Measurements from ENCODE around the gene FAM120A.

Gene FAM120A

GRCh38 chr9:93578844-93579243 is 127.4 kb downstream of the FAM120A start:
- no peak for DNase-seq (ENCODE audit: low read depth in 2 of 2)

GRCh38 chr9:93579711-93580516 is 128.4 kb downstream of the FAM120A start:
- no peak for DNase-seq (ENCODE audit: low read depth in 2 of 2)

GRCh38 chr9:93580654-93581380 is 129.3 kb downstream of the FAM120A start:
- DNase-seq (ENCODE audit: low read depth in 2 of 2) = no peak

GRCh38 chr9:93582115-93582514 is 130.6 kb downstream of the FAM120A start:
- no peak for DNase-seq (ENCODE audit: low read depth in 2 of 2)

- DNase-seq (ENCODE audit: low read depth in 2 of 2) = no peak
These were observed 131.1 kb downstream of the FAM120A start for GRCh38 chr9:93582550-93582949.

DNA sequence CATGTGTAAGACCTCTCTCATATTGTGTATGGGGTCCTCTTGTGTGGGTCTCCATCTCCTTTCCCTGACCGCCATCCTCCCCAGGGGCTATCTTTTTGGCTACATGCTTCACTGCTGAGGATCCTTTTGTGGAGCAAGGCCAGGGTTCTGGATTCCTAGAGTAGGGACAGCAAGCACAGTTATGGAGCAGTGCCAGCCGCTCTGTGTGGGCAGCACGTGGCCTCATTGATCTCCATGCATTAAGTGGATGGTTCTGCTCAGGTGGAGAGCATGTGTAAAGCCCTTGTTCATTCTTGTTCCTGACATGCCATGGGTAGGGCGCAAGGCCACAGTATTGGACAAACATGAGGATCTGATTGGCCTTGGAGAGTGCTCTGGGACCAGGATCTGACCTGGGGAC is 133.8 kb downstream of the FAM120A start:
- no peak for DNase-seq (ENCODE audit: low read depth in 2 of 2)

DNA sequence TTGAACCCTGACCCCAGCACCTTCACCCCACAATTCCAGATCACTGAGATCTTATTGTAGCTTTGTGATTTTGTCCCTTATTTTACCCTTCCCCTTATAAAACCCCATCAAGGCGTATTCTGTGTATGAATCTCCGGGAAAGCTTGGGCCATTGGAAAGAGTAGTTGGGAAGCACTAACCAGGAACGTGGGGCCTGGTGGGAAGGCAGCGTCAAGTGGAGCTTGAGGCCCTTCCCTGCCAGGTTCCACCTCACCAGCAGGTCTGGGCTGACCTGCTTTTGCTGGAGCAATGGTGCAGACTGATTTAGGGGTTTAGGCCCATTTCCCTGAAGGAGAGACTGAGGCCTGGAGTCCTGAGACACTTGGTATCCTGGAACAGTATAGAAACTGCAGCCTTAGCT is 134.2 kb downstream of the FAM120A start:
- no peak for DNase-seq (ENCODE audit: low read depth in 2 of 2)

DNA sequence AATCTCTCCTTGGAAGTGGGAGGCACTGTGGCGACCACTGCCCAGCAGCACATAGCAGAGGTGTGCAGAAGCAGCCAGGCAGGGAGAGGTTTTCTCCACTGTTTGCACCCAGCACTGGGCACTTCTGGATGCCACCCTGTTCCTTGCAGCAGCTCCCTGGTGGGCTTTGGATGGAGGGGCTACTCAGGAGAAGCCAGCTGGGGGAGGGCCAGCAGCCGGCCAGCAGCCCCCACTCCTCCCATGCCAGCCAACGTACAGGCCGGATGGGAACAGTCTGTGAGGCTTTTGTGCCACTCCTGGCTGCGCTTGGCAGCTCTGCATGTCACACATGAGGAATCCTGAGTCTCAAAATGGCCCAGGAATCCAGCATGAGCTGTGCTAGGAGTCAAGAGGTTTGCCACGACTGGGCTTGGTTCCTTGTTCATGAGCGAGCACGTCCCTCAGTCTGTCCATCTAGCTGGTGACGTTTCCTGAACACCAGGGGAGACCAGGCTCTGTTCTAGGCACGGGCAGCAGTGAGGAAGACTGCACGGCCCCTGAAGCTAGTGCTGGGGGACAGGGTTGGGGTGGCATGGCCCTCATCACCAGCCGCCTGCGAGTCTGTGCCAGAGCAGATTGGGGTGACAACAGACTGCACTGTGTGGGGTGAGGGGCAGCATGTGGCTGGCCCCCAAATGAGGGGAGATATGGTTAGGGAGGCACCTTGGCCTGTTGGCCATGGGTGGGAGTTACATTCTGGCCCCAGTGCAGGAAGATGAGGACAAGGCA is 135.0 kb downstream of the FAM120A start:
- no peak for DNase-seq (ENCODE audit: low read depth in 2 of 2)

DNA sequence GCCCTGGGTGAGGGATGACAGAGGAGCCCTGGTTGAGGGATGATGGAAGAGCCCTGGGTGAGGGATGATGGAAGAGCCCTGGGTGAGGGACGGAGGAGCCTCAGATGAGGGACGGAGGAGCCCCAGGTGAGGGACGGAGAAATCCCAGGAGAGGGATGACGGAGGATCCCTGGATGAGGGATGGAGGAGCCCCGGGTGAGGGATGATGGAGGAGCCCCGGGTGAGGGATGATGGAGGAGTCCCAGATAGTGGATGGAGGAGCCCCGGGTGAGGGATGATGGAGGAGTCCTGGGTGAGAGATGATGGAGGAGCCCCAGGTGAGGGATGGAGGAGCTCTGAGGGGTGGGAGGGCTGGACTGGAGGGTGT is 135.8 kb downstream of the FAM120A start:
- DNase-seq (ENCODE audit: low read depth in 2 of 2) = no peak

DNA sequence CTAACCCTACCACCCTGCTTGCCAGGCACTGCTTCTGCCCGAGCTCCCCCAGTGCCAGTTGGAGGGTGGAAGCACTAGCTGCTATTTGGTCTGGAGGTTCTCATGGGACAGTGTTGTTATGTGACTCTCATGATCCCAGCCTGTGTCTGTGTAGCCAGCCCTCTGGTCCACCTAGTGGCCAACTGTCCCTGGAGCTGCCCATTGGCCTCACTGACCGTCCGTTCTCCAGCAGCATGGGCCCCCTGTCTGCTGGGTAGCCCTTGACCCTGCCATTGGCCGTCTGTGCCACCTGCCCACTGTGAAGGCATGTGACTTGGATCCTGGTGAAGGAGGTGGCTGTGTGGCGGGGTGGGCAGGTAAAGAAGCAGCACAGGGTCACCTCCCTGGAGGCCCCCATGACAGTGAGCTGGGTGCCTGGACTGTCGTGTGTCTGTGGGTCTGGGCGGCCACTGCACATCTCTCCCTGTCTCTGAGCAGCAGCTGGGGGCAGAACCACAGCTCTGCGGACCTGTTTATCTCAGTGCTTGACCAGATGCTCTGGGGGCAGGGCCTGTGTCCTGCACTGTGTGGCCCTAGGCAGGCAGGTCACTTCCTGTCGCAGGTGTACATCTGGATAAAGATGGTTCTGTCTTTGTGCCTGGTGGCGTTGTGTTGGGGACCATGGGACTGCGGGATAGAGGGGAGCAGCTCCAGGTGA is 136.3 kb downstream of the FAM120A start:
- no peak for DNase-seq (ENCODE audit: low read depth in 2 of 2)

DNA sequence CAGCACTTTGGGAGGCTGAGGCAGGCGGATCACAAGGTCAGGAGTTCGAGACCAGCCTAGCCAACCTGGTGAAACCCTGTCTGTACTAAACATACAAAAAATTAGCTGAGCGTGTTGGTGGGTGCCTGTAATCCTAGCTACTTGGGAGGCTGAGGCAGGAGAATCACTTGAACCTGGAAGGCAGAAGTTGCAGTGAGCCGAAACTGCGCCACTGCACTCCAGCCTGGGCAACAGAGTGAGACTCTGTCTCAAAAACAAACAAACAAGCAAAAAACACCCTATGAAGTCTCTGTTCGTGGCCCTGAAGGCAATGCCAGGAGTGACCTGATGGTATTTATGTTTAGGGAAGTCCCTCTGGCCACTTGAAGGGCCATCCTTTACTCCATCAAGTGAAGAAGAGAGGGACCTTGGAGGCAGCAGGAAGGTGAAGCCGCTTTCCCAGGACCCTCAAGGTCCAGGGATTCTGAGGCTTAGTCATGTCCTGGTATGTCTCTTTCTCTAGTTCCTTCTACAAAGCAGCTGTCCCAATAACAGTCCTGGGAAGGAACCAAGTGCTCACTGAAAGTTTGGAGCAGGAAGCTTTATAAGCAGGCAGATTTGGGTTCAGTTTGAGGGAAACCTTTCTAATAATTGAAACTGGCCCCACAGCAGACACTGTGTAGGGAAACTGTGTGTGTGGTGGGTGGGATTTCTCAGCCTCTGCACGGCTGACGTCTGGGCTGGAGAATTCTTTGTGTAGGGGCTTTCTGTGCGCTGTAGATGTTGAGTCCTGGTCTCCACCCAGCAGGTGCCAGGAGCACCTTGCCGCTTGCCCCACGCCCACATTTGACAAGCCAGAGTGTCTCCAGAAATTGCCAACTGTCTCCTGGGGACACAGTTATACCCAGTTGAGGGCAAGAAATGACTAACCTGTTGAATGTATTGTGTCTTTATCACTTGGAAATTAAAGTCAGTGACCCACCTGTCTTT is 137.4 kb downstream of the FAM120A start:
- no peak for DNase-seq (ENCODE audit: low read depth in 2 of 2)

DNA sequence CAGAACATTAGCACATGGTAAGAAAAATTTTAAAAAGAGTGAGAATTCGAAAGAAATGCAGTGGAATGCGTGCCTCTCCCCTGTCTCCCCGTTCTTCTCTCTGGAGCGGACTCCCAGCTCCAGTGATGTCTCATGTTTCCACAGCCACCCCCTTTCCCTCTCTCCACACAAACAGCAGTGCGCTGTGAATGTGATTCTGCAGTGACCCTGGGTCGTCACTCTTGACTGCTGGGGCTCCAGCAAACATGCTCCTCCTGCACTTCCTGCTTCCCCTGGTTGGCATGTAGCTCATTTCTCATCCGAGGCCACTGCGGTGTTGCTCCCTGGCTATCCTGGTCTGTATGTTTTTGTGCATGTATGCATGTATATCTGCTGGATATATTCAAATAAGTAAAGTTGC is 138.2 kb downstream of the FAM120A start:
- DNase-seq (ENCODE audit: low read depth in 2 of 2) = no peak

DNA sequence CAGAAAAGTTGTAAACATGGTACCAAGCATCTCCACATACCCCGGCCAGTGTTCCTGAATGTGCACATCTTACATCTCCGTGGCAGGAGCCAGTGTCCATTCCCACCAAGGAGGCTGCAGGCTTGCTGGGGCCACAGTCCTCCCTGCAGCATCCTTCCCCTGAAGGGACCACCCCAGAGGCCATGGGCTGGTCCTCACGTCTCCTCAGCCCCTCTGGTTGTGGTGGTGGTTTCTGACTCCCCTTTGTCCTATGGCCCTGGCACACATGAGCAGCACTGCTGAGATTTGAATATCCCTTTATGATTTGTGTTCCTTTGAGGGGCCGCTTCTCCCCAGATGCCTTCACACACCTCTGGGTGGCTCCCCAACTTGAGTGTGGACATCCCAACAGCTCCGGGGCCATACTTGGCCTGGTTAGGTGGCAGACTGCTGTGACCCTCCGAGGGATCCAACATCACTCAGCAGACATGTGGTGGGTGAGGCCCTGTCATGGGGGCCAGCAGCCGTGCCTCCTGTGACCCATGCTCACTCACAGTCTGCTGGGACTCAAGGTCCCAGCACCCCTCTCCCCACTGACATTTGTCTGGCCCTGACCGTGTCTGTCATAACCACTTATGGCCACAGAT is 139.2 kb downstream of the FAM120A start:
- DNase-seq (ENCODE audit: low read depth in 2 of 2) = no peak

DNA sequence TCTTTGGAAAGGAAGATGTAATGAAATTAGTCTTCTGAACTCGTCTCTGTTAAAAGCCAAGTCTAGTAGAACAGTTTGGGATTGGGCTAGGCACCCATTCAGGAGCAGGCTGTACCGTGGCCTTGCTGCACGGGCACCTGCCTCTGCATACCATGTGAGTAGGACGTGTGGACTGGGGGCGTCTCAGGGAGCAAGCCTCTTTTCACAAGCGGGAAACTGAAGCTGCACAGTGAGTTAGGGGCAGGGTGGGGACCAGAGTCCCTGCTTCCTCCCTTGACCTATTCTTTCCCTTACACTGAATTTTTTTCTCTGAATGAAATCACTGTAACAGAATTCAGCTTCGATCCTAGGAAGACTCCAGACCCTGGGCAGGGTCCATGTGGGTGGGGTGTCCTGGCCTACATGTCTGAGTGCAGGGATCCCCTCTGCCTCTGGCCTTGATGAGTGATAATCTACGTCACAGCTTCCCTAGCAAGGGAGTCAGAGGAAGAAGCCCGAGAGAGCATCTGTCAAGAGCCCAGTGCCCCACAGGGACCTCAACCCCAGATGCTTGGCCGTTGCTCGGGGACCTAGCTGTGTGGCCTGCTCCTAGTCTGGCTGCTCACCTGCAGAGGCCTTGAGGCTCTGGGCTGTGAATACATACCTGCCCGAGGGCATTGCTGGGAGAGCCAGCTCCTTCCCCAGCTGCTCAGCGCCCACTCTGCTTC is 140.0 kb downstream of the FAM120A start:
- no peak for DNase-seq (ENCODE audit: low read depth in 2 of 2)

- DNase-seq (ENCODE audit: low read depth in 2 of 2) = no peak
These were observed 140.6 kb downstream of the FAM120A start for GRCh38 chr9:93592008-93592642.

DNA sequence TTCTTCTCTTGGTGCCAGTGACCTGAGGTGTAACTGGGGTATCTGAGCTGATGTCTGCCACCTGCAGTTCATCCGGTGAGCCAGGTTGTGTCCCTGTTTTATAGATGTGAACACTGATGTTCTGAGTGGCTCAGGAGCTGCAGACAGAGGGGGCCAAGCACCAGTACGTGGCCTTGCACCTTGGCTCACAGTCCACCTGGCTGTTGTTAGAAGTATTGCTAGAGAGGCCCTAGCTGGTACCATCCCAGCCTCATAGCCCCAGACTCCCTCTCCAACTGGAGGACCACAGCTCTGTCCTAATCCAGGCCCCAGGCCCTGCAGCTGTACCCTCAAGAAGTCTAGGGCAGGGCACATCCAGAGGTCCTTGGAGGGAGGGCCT is 141.1 kb downstream of the FAM120A start:
- DNase-seq (ENCODE audit: low read depth in 2 of 2) = no peak

DNA sequence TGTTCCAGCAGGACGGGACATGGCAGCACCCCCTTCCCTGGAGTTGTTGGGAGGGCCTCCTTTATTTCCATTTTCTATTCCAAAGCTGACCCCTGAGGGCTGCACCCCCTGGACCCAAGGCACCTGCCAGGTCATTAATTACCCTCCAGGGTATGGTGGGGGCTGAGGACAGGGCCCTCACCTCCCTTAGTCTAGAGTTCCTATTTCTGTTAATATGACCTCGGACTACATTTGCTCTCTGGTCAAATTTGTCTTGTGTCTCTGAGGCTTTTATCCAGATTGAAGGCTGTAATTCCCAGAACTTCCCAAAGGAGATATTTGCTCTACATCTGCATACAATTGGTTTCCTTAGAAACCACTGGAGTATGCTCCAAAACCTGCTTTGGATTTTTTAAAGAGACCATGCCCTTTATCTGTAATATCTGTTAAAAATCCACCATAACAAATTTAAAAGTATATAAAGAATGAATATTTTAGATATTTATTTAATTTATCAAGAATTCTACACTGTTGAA is 141.7 kb downstream of the FAM120A start:
- DNase-seq (ENCODE audit: low read depth in 2 of 2) = no peak

DNA sequence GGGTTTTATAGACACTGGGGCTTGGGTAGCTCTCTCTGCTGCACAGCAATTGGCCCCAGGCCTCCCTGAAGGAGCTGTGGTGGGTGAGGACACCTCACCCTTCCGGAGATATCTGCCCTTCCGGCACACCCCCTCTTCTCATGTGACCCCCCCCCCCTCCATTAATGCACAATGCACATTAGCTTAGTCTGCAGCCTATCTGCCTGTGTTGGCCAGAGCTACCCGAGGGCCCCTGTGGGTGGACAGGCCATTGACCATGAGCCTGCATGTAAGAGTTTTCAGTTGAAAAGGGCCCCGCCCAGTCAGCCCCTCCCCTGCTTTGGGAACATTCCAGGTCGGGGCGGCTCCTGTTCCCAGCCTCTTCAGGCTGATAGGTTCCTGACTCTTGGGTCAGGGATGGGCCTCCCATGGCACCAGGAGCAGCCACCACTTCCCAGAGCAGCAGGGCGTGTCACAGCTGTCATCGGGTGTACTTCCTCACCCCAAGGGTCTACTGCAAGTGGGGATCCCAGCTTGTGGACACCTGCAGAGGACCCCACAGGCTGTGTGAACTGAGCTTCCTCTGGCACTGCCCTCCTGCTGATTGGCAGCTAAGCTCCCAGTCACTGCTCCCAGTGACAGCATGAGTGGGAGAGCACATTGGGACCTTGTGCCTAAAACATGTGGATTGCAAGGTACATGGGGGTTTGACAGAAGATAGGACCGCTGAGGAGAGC is 142.7 kb downstream of the FAM120A start:
- no peak for DNase-seq (ENCODE audit: low read depth in 2 of 2)
